Ectodermal cell (in vitro differentiated cells): ENCODE measurements around the gene GATA3.
"Not testable (repeated sequence)": the region's sequence is repeated elsewhere in the genome, so short reads cannot be mapped to it uniquely, and the experiment has no call there.

ENCODE experiments used
- H3K27ac ChIP-seq: 2 replicates; pipeline ENCODE4 v1.7.0; 2013; ENCODE audit warnings: mild to moderate bottlenecking, low read depth, low read length; ENCODE audit not compliant: insufficient read depth, poor library complexity, severe bottlenecking
- H3K27me3 ChIP-seq: 2 replicates; pipeline ENCODE4 v1.7.0; 2013; ENCODE audit warnings: mild to moderate bottlenecking, low read length; ENCODE audit not compliant: insufficient read depth, control insufficient read depth, poor library complexity, severe bottlenecking
- H3K36me3 ChIP-seq: one replicate; pipeline ENCODE4 v1.7.0; 2013; ENCODE audit warnings: low read length; ENCODE audit not compliant: control insufficient read depth, insufficient read depth
- H3K4me1 ChIP-seq: one replicate; pipeline ENCODE4 v1.7.0; 2013; ENCODE audit warnings: low read length; ENCODE audit not compliant: control insufficient read depth, insufficient read depth
- H3K4me3 ChIP-seq: 2 replicates; pipeline ENCODE4 v1.7.0; 2013; ENCODE audit warnings: low read depth, low read length, control low read depth; ENCODE audit not compliant: insufficient read depth
- H3K9me3 ChIP-seq: 2 replicates; pipeline ENCODE4 v1.7.0; 2013; ENCODE audit warnings: mild to moderate bottlenecking, low read length, moderate library complexity; ENCODE audit not compliant: control insufficient read depth
- WGBS, 2 experiments: methylation state at CpG; one replicate each; pipeline ENCODE4 v1.1.7; 2013; ENCODE audit warnings: missing lambda C conversion rate in 2 of 2; 5-methylcytosine and 5-hydroxymethylcytosine counted together

GATA3 gene

GRCh38 chr10:8026349-8027259, 27.9 kb upstream of the GATA3 start:
- Histone ChIP-seq H3K27me3 (peaks cover 10% of the 10 kb centered on the region), H3K9me3 (no peaks in the 10 kb centered on the region), H3K27ac (no peak overlapping the region), H3K36me3 (no peaks in the 10 kb centered on the region), H3K4me3 (no peak overlapping the region), H3K4me1 (no peaks in the 10 kb centered on the region)
- 85% methylated on average over 17 of the region's 17 CpGs for WGBS, 2 experiments

GRCh38 chr10:8031211-8031610, 23.3 kb upstream of the GATA3 start:
- Histone ChIP-seq H3K27me3 (peaks cover 56% of the 10 kb centered on the region), H3K4me1 (peaks cover 18% of the 10 kb centered on the region)
- WGBS, 2 experiments: 91 to 92% methylated on average over 5 of the region's 5 CpGs
- H3K4me3 ChIP-seq, H3K36me3 ChIP-seq, H3K9me3 ChIP-seq, H3K27ac ChIP-seq: not testable (repeated sequence)

DNA sequence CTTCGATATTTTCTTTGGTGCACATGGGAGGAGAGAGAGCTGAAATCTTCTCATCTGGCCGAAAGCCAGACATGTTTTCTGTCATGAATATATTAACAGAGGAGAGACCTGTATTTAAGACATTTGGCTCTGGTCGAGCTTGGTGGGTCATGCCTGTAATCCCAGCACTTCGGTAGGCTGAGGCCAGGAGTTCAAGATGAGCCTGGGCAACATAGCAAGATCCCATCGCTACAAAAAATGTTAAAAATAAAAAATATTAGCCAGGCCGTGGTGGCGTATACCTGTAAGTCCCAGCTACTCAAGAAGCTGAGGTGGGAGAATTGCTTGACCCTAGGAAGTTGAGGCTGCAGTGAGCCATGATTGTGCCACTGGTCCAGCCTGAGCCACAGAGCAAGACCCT, 21.9 kb upstream of the GATA3 start:
- H3K27ac ChIP-seq: no peak overlapping the region
- peaks cover 70% of the 10 kb centered on the region for H3K27me3 ChIP-seq
- no peak overlapping the region for H3K4me3 ChIP-seq
- H3K9me3 ChIP-seq: no peaks in the 10 kb centered on the region
- H3K4me1 ChIP-seq: peaks cover 30% of the 10 kb centered on the region
- no peaks in the 10 kb centered on the region for H3K36me3 ChIP-seq
- 94 to 95% methylated on average over 7 of the region's 7 CpGs for WGBS, 2 experiments

DNA sequence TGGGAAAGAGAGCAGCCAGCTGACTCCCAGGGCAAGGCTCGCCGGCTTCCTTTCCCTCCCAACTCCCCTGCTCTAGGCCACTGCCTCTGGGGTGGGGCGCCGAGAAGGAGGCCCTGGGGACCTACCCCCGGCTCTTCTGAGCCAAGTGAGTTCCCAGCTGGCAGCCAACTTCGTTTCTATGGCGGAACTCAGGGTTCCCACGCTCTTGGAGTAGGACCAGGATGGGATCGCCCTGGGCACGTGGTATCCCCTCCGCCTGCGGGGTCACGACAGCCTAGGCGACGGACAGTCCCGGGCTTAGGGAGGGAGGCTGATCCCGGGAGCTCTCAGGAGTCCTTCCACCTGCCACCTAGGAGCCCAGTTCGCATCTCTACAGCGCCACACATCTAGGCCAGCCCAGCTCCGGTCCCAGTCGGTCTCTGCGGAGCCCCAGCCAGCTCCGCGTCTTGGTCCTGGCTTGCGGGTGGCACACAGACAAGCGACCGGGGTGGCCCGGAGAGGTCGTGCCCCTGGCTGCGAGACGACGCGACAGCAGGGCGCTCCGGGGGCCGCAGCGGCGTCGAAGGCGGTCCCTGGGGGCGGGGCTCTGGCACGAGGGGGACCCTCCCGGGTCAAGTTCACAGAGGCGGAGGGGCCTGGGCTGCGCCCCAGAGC, 20.5 kb upstream of the GATA3 start:
- WGBS, 2 experiments: 5 to 6% methylated on average over 45 of the region's 45 CpGs
- Histone ChIP-seq H3K9me3 (no peaks in the 10 kb centered on the region), H3K36me3 (no peaks in the 10 kb centered on the region), H3K4me1 (peaks cover 30% of the 10 kb centered on the region), H3K27ac (no peak overlapping the region), H3K27me3 (peaks cover 83% of the 10 kb centered on the region), H3K4me3 (peak overlapping the region; percentile 2)

GRCh38 chr10:8034466-8035005, 20.0 kb upstream of the GATA3 start:
- Histone ChIP-seq H3K36me3 (no peaks in the 10 kb centered on the region), H3K27me3 (peaks cover 89% of the 10 kb centered on the region), H3K27ac (no peak overlapping the region), H3K9me3 (no peaks in the 10 kb centered on the region), H3K4me1 (peaks cover 30% of the 10 kb centered on the region), H3K4me3 (peak overlapping the region; percentile 22)
- WGBS, 2 experiments: 4 to 5% methylated on average over 37 of the region's 37 CpGs

DNA sequence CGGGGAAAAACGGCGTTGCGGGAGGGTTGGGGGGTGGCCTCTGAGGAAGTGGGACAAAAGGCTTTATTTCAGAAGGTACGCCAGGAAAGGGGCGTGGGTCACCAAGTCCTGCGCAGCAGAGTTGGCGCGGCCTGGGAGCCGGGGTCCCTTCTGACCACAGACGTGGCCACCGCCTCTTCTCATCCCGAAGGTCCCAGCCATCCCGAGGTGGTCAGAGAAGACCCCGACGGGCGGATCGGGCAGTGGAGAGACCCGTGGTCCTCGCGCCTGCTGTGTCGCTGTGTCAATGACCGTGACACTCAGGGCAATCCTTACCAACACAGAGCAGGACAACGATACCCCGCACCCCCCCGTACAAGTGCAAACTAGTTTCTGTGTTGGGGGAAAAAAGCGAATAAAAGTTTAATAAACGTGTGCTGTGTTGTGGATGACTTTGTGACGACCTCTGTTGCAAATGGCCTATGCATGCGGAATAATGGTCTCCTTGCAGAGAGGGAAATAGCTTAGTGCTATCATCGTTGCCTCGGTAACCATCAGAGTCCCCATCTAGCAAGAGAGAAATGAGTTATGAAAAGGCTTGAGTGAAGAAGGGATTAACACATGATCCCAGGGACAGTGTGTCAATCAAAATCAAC, 19.4 kb upstream of the GATA3 start:
- WGBS, 2 experiments: 4 to 5% methylated on average over 32 of the region's 32 CpGs
- Histone ChIP-seq H3K27me3 (peaks cover 95% of the 10 kb centered on the region), H3K9me3 (no peaks in the 10 kb centered on the region), H3K36me3 (no peaks in the 10 kb centered on the region), H3K4me3 (peak overlapping the region; percentile 22), H3K4me1 (peaks cover 30% of the 10 kb centered on the region), H3K27ac (no peak overlapping the region)

- Histone ChIP-seq H3K36me3 (no peaks in the 10 kb centered on the region), H3K4me1 (peaks cover 30% of the 10 kb centered on the region), H3K4me3 (no peak overlapping the region), H3K9me3 (no peaks in the 10 kb centered on the region), H3K27me3 (peaks cover 98% of the 10 kb centered on the region), H3K27ac (no peak overlapping the region)
- WGBS, 2 experiments: 4 to 6% methylated on average over 46 to 47 of the region's 47 CpGs
Observed at GRCh38 chr10:8035641-8036470, 18.6 kb upstream of the GATA3 start.

- Histone ChIP-seq H3K4me1 (peaks cover 30% of the 10 kb centered on the region), H3K9me3 (no peaks in the 10 kb centered on the region), H3K36me3 (no peaks in the 10 kb centered on the region), H3K27ac (no peak overlapping the region), H3K27me3 (peaks cover 100% of the 10 kb centered on the region), H3K4me3 (no peak overlapping the region)
- 6 to 10% methylated on average over 18 of the region's 18 CpGs for WGBS, 2 experiments
Observed at GRCh38 chr10:8036506-8037198, 17.8 kb upstream of the GATA3 start.

- 6 to 9% methylated on average over 31 to 32 of the region's 32 CpGs for WGBS, 2 experiments
- peaks cover 30% of the 10 kb centered on the region for H3K4me1 ChIP-seq
- H3K4me3 ChIP-seq: no peak overlapping the region
- H3K27ac ChIP-seq: no peak overlapping the region
- H3K27me3 ChIP-seq: peaks cover 100% of the 10 kb centered on the region
- no peaks in the 10 kb centered on the region for H3K9me3 ChIP-seq
- no peaks in the 10 kb centered on the region for H3K36me3 ChIP-seq
Observed at GRCh38 chr10:8037199-8037801, 17.2 kb upstream of the GATA3 start.
